HEK293T (cell line): Measurements from ENCODE around the gene TMA7B.

ENCODE experiments used
- BHLHE40 ChIP-seq: fragments of 450-650 bp; IDR thresholded peaks from 2 replicates; pipeline ENCODE4 v1.6.1; 2016; ENCODE audit warnings: mild to moderate bottlenecking, moderate library complexity, borderline replicate concordance
- ELF4 ChIP-seq: fragments of 450-650 bp; IDR thresholded peaks from 2 replicates; pipeline ENCODE4 v1.6.1; 2017; ENCODE audit warnings: antibody characterized with exemption
- FOXA1 ChIP-seq: fragments of 450-650 bp; IDR thresholded peaks from 2 replicates; pipeline ENCODE4 v1.6.1; 2016; ENCODE audit warnings: mild to moderate bottlenecking
- FOXK2 ChIP-seq: fragments of 450-650 bp; IDR thresholded peaks from 2 replicates; pipeline ENCODE4 v1.6.1; 2016; ENCODE audit warnings: mild to moderate bottlenecking
- FOXM1 ChIP-seq: fragments of 450-650 bp; IDR thresholded peaks from 2 replicates; pipeline ENCODE4 v1.6.1; 2017; ENCODE audit warnings: mild to moderate bottlenecking, borderline replicate concordance
- HDGF ChIP-seq: fragments of 450-650 bp; IDR thresholded peaks from 2 replicates; pipeline ENCODE4 v1.6.1; 2017; ENCODE audit warnings: antibody characterized with exemption, borderline replicate concordance
- SUZ12 ChIP-seq: fragments of 450-650 bp; IDR thresholded peaks from 2 replicates; pipeline ENCODE4 v1.6.1; 2016; ENCODE audit warnings: mild to moderate bottlenecking
- TARDBP ChIP-seq: fragments of 450-650 bp; IDR thresholded peaks from 2 replicates; pipeline ENCODE4 v1.6.1; 2016
- ZNF384 ChIP-seq: fragments of 450-650 bp; IDR thresholded peaks from 2 replicates; pipeline ENCODE4 v1.6.1; 2016

DNA sequence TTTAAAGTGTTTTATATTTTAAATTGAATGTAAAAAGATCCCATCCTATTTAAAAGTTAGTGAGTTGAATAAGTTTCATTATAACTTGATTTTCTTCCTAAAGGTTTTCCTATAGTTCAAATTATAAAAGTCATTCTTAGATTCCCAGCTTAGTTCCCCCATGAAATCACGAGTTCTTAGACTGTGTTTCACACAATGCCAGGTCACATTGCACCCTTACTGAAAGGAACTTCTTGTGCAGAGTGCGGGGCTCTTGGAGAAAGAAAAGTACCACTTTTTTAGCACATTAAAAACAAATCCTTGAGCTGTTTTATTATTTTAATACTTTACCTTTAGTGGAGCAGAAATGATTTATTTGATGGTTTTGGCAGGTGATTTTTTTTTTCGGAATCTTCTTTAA, 43.7 kb upstream of the TMA7B start:
- TF ChIP-seq FOXM1 (no peak), HDGF (no peak), ELF4 (no peak), FOXA1 (no peak), TARDBP (no peak), SUZ12 (no peak), ZNF384 (no peak), BHLHE40 (no peak), FOXK2 (no peak)
